ENCODE data around the gene KCNJ5. TPM values are rescaled to one million over a fixed set of nuclear protein-coding genes. Genes with fewer than 3 reads are reported as not detected.

The KCNJ5 gene
- total RNA-seq, 1 donor from 2014 or later: not detected

Other genes with a start within 250 kb of the KCNJ5 start
- 40.7 and 41.5 TPM in 2 replicates for gene FLI1, start 197.3 kb upstream of the KCNJ5 start, total RNA-seq
- not detected in 2 replicates for gene KCNJ1, start 24.1 kb upstream of the KCNJ5 start, total RNA-seq
- not detected in 2 replicates for gene TP53AIP1, start 51.5 kb downstream of the KCNJ5 start, total RNA-seq

Measured in activated T-helper 1 cell treated with anti-CD3 and anti-CD28 coated beads, Interleukin-12 subunit alpha, Interleukin-12 subunit beta, Interleukin-2, Interleukin-4 antibody, amounts not matched to agents 30 ng/mL and 10 ng/mL and 1 ng/mL, durations not matched to agents 14 hours and 24 hours and 36 hours (primary cell).